BJ (cell line): ENCODE data around the gene TBCEL. TPM values are rescaled to one million over a fixed set of nuclear protein-coding genes. Genes with fewer than 3 reads are reported as not detected.
"Not testable (repeated sequence)": the region's sequence is repeated elsewhere in the genome, so short reads cannot be mapped to it uniquely, and the experiment has no call there.

Source experiments
- CTCF ChIA-PET: fragments of 350-600 bp; formaldehyde crosslinking; extraction: SDS; loops from one replicate; lab custom pipeline; 2021; ENCODE audit warnings: antibody characterized with exemption, inconsistent platforms; lab: Yijun Ruan, JAX
- POLR2A ChIA-PET: fragments of 300-600 bp; sonication (Branson Sonifier 250); formaldehyde crosslinking; extraction: SDS; loops from one replicate; lab custom pipeline; 2021; ENCODE audit warnings: antibody characterized with exemption; lab: Charles Lee
- DNase-seq: peaks from one replicate; pipeline ENCODE4 v3.0.0-alpha.2; 2011; ENCODE audit warnings: low read depth
- H3K27me3 ChIP-seq: 2 replicates; pipeline ENCODE4 v1.6.0; 2011; ENCODE audit warnings: low read length; ENCODE audit not compliant: control insufficient read depth, insufficient read depth
- H3K36me3 ChIP-seq: 2 replicates; pipeline ENCODE4 v1.5.1; 2011; ENCODE audit warnings: low read length; ENCODE audit not compliant: control insufficient read depth, insufficient read depth
- H3K4me3 ChIP-seq: 2 replicates; pipeline ENCODE4 v1.5.1; 2011; ENCODE audit warnings: low read depth, mild to moderate bottlenecking, control low read depth, low read length
- CTCF ChIP-seq: IDR thresholded peaks from 2 replicates; pipeline ENCODE4 v1.5.1; 2011; ENCODE audit warnings: low read depth, mild to moderate bottlenecking, control low read depth, inconsistent platforms, low read length, moderate library complexity; ENCODE audit not compliant: insufficient read depth
- polyA plus RNA-seq: library from polyadenylated mRNA; depleted of rRNA; stranded (reverse); fragments of >200 nt; gene quantifications from 2 replicates; pipeline ENCODE4 v1.2.3, GENCODE V29; 2011

TBCEL gene
- polyA plus RNA-seq, 1 experiment = 8.6 TPM

- H3K36me3 ChIP-seq = no peaks in the 10 kb centered on the region
- no peak for TF ChIP-seq CTCF
- ChIA-PET CTCF (no interaction called here), POLR2A (no interaction called here)
- H3K27me3 ChIP-seq = no peaks in the 10 kb centered on the region
- DNase-seq = no peak
- H3K4me3 ChIP-seq = no peak overlapping the region
Observed at GRCh38 chr11:121029153-121029552, 5.3 kb downstream of the TBCEL start.

- CTCF ChIA-PET = no interaction called here
- Histone ChIP-seq H3K36me3 (no peaks in the 10 kb centered on the region), H3K4me3 (no peak overlapping the region), H3K27me3 (no peaks in the 10 kb centered on the region)
- POLR2A ChIA-PET = no interaction called here
- DNase-seq = no peak
- no peak for TF ChIP-seq CTCF
Observed at GRCh38 chr11:121029813-121030445, 6.0 kb downstream of the TBCEL start.

GRCh38 chr11:121031167-121031566 lies 7.3 kb downstream of the TBCEL start:
- POLR2A ChIA-PET = no interaction called here
- CTCF ChIA-PET = no interaction called here
- TF ChIP-seq CTCF = no peak

GRCh38 chr11:121031648-121032047 lies 7.7 kb downstream of the TBCEL start:
- POLR2A ChIA-PET = interaction anchor here (0.5 kb wide), 1 partner anchor 36 kb away, joined by 4 read pairs; no protein-coding TSS in a partner anchor
- H3K4me3 ChIP-seq, H3K27me3 ChIP-seq, DNase-seq, H3K36me3 ChIP-seq, CTCF ChIA-PET: not testable (repeated sequence)

More at GRCh38 chr11:121031167-121031566, 7.3 kb downstream of the TBCEL start:
- no peaks in the 10 kb centered on the region for H3K27me3 ChIP-seq
- H3K4me3 ChIP-seq = no peak overlapping the region
- no peak for DNase-seq
- H3K36me3 ChIP-seq = no peaks in the 10 kb centered on the region

- POLR2A ChIA-PET = no interaction called here
- DNase-seq = no peak
- no peak for TF ChIP-seq CTCF
- Histone ChIP-seq H3K36me3 (no peaks in the 10 kb centered on the region), H3K4me3 (no peak overlapping the region), H3K27me3 (no peaks in the 10 kb centered on the region)
- CTCF ChIA-PET = no interaction called here
Observed at GRCh38 chr11:121032546-121032945, 8.6 kb downstream of the TBCEL start.

- H3K36me3 ChIP-seq = no peaks in the 10 kb centered on the region
- DNase-seq = no peak
- CTCF ChIA-PET = no interaction called here
- POLR2A ChIA-PET = no interaction called here
- H3K4me3 ChIP-seq = no peak overlapping the region
- H3K27me3 ChIP-seq = no peaks in the 10 kb centered on the region
- TF ChIP-seq CTCF = no peak
Observed at GRCh38 chr11:121033635-121034034, 9.7 kb downstream of the TBCEL start.
